ENCODE measurements around the gene MRAP. TPM values are rescaled to one million over a fixed set of nuclear protein-coding genes. Genes with fewer than 3 reads are reported as not detected.
A peak's percentile ranks its signal among the peaks of the same experiment; 100 is the strongest.

Gene MRAP
- total RNA-seq, 1 donor = not detected

DNA sequence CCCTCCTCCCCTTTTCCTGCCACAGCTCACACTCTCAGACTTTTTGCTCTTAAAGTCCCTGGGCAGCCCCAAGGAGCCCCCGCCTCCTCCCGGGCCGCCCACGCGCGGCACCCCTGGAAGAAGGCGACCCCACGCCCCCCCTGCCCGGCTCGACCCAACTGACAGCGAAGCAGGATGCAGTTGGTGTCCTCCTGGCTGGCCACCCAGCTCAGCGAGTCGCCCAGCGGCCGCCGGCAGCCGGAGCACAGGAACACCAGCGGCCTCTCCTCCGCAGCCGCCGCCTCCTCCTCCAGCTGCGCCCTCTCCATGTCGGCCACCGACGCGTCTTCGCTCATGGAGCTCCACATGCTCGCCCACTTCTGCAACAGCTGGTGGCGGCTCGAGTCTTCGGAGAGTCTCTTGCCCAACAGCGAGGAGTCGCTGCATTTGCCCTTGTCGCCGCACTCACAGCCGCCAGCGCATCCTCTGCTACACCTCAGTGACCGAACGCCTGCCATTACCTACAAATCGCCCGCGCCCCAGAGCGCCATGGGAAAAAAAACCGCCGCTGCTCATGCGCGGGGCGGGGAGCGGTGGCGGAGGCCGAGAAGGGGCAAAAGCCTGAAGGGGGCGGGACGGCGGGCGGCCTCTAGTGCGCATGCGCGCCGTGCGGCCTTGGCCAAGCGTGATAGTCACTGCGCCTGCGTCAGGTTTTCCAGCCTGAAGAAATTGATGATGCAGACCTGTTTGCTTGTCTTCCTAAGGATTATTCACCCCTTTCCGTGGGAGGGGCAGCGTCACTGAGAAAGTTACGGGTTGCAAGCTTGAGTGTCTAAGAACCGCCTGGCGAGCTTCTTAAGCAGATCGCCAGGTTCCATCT lies 19.9 kb upstream of the MRAP start, which contains the start of gene MIS18A:
TSS of gene MIS18A (minus strand) at position 532 of the 859 bp plus-strand sequence. CDS start at position 497, 35 bp downstream.
- TF ChIP-seq, protein P1, sequence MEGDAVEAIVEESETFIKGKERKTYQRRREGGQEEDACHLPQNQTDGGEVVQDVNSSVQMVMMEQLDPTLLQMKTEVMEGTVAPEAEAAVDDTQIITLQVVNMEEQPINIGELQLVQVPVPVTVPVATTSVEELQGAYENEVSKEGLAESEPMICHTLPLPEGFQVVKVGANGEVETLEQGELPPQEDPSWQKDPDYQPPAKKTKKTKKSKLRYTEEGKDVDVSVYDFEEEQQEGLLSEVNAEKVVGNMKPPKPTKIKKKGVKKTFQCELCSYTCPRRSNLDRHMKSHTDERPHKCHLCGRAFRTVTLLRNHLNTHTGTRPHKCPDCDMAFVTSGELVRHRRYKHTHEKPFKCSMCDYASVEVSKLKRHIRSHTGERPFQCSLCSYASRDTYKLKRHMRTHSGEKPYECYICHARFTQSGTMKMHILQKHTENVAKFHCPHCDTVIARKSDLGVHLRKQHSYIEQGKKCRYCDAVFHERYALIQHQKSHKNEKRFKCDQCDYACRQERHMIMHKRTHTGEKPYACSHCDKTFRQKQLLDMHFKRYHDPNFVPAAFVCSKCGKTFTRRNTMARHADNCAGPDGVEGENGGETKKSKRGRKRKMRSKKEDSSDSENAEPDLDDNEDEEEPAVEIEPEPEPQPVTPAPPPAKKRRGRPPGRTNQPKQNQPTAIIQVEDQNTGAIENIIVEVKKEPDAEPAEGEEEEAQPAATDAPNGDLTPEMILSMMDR (IDR thresholded peaks at IDR 0.05; ENCODE audit: insufficient read depth, low read depth, low read length) = no peak
- H3K4me3 ChIP-seq (ENCODE audit: low read depth, low read length) = peak within 1 kb of the TSS; percentile 94
- peak; percentile 94 for DNase-seq (ENCODE audit: low read depth)

DNA sequence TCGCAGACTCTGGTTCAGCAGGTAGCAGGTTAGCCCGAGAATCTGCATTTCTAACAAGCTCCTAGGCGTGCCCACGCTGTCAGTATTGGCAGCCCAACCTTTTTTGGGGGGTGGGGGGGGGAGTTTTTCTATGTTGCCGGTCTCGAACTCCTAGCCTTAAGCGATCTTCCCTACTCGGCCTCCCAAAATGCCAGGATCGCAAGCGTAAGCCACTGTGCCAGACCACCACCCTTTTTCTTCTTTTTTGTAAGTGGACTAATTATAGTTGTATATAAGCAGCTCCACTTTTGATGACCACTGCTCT lies 19.3 kb upstream of the MRAP start:
- H3K4me3 ChIP-seq (ENCODE audit: low read depth, low read length) = peak overlapping the region; percentile 94
- DNase-seq (ENCODE audit: low read depth) = no peak
- TF ChIP-seq, protein P1 (IDR thresholded peaks at IDR 0.05; ENCODE audit: insufficient read depth, low read depth, low read length) = no peak

DNA sequence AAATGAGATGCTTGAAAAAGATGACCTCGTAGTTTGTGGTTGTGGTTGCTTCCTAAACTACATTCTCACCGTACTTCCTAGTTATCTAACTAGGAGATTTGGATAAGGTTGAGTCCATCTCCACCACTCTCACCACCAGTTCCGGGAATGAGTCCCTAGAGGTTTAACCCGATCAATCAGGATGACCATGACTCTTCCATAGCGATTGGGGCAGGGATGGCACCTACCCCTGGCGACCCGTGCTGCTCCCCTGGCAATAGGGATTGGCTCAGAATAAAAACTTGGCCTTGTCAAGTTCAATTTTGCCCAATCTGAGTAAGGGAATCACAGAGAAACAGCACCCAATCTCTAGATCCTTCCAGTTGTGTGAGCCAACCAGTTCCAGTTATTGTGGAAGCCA lies 17.1 kb upstream of the MRAP start:
- H3K4me3 ChIP-seq (ENCODE audit: low read depth, low read length) = no peak overlapping the region
- DNase-seq (ENCODE audit: low read depth) = no peak
- TF ChIP-seq, protein P1 (IDR thresholded peaks at IDR 0.05; ENCODE audit: insufficient read depth, low read depth, low read length) = no peak

DNA sequence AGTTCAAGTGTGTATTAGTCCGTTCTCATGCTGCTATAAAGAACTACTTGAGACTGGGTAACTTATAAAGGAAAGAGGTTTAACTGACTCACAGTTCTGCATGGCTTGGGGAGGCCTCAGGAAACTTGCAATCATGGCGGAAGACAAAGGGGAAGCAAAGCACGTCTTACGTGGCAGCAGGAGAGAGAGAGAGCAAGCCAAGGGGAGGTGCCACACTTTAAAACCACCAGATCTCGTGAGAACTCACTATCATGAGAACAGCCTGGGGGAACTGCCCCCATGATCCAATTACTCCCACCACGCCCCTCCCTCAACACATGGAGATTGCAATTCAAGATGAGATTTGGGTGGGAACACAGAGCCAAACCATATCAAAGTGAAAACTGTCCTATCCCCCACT lies 15.7 kb upstream of the MRAP start:
- H3K4me3 ChIP-seq (ENCODE audit: low read depth, low read length) = no peak overlapping the region
- TF ChIP-seq, protein P1 (IDR thresholded peaks at IDR 0.05; ENCODE audit: insufficient read depth, low read depth, low read length) = no peak
- no peak for DNase-seq (ENCODE audit: low read depth)

DNA sequence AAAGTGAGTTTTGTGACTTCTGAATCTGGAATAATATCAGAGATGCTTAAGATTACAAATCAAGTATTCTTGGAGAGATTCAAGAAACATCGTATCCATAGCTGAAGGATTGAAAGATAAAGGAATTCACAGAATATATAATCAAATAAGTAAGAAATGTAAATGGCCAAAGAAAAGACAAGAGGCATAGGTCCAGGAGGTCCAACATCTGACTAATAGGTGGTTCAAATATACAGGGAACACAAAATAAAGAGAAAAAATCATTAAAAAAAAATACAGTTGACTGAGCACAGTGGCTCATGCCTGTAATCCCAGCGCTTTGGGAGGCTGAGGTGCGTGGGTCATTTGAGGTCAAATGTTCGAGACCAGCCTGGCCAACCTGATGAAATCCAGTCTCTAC lies 13.2 kb upstream of the MRAP start:
- TF ChIP-seq, protein P1 (IDR thresholded peaks at IDR 0.05; ENCODE audit: insufficient read depth, low read depth, low read length) = no peak
- no peak overlapping the region for H3K4me3 ChIP-seq (ENCODE audit: low read depth, low read length)
- DNase-seq (ENCODE audit: low read depth) = no peak

DNA sequence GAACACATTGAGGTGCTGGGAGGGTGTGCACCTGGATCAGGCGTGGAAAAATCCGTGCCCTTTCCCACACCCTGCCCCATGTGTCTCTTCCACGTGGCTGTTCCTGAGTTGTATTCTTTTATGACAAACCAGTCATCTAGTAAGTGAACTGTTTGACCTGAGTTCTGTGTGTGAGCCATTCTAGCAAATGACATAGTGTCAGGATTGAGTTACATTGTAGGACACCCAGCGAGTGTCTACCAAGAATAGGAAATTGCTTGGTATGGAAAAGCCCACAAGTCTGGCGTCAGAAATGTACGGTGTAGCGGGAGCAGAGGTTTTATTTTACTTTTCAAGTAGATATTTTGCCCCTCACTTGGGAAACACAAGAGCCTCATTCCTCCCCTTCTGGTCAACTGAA lies 1.2 kb upstream of the MRAP start:
- H3K4me3 ChIP-seq (ENCODE audit: low read depth, low read length) = no peak overlapping the region
- TF ChIP-seq, protein P1 (IDR thresholded peaks at IDR 0.05; ENCODE audit: insufficient read depth, low read depth, low read length) = no peak
- DNase-seq (ENCODE audit: low read depth) = no peak

All from fibroblast of villous mesenchyme (primary cell).